ENCODE data around the gene EFNB2.

Gene EFNB2

DNA sequence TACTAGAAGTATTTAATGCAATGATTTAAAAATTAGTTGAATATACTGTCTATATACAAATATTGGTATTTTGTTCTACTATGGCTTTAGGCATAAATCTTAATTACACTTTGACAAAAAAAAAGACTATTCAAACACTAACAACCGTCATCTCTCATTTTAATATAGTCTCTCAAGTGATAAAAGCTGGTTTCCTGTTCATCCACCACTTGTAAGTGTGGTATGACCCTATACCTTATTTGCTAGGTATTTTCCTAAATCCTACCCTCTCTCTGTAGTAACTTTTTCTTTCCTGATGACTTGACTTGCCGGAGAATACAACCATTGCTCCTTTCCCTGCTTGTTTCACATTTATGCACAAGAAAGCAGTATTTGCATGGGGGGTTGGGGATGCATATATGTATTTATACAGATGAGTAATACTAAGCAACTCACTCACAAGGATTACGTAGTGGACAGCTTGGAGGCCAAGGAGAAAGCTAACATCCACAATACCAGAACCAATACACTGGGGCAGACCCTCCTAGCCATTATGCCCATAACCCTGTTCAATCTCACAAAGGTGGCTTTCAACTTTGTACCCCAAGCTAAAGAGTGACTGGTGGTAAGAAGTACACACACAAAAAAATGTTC is 12.7 kb upstream of the EFNB2 start:
- DNase-seq = no peak

- DNase-seq = no peak
These were observed 6.4 kb upstream of the EFNB2 start for GRCh38 chr13:106541826-106542225.

DNA sequence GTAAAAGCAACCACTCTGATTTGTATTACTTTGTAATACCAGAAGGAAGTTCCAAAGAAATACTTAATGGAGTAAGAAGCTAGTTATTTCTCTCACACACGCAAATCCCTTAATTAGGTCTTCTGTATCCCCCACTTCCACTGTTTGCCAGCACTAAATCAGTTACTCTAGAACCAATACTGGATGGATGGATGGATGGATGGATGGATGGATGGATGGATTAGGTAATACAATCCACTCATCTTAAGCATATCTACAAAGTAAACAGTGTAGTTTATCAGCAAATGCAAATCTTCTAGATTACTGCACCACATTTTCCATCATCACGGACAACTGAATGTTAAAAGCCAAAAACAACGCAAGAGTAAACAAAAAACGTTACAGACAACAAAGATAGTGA is 5.2 kb upstream of the EFNB2 start:
- DNase-seq = no peak

- DNase-seq = no peak
These were observed 2.1 kb upstream of the EFNB2 start for GRCh38 chr13:106537521-106537920.

GRCh38 chr13:106536244-106537034 is 977 bp upstream of the EFNB2 start:
- DNase-seq = peak; percentile 74 to 87 (median 82)

DNA sequence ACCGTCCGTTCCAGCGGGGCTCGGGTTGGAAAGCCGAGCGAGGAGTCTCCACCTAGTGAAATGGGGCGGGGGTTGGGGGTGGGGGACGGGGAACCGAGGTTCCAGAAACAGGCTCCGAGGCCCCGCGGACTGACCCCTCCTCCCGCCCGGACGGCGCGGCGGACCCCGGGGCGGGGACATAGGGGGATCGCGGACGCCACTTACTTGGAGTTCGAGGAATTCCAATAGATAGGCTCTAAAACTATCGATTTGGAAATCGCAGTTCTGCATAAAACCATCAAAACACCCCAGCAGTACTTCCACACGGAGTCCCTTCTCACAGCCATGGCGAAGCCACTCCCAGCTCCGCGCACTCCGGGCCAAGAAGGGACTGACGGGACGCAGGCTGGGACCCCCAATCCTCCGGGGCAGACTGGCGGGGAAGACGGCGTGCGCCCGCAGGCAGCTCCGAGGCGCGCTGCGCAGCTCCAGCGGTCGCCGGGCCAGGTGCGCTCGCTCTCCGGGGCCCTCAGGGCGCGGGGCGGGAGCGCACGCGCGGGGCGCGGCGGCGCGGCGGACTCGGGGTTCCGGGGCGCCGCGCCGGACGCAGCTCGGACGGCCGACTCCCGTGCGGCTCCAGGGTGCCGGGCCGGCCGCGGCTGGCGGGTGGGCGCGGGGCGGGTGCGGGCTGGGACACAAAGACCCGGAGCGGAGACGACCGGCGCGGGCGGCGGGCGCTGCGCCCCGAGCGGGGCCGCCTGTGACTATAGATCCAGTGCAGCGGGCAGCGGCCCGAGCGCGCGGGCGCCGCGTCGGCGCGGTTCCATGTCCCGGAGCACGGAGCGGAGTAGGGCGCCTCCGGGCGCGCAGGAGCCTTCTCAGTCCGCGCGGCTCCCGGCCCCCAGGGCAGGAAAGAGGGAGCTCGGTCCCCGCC is 567 bp downstream of the EFNB2 start:
- peak in 1 of 4 experiments; percentile 1 for DNase-seq

DNA sequence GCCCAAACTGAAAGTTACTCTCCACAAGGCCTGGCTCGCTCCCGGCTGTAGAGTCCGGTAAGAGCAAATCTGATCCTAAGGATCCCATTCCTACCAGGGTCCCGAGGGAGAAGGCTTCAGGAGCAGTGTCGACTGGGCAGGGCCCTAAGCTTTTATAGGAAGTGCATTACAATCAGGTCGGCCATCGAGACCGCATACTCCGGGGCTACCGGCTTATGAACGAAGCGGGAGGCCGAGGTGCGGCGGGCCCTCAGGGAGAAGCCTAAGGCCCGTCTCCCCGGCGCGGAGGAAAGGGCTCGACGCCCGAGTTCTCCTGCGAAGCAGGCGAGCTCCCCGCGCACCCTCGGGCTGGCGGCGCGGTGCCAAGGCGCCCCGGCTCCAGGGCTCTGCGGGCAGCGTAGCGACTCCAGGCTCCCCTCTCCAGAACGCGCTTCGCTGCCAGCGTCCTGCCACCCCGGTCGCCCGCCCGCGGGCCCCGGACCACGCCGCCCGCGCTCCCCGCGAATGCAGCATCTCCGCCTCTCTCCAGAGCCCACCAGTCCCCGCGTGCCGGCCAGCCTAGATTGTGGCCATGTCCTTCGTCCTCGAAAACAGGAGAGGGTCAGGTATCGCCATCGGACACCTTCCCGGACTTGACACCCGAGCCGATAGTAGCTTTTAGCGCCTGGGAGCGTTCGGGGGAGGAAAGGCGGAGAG is 1.4 kb downstream of the EFNB2 start:
- no peak for DNase-seq

GRCh38 chr13:106533101-106533942 is 2.1 kb downstream of the EFNB2 start:
- no peak for DNase-seq

DNA sequence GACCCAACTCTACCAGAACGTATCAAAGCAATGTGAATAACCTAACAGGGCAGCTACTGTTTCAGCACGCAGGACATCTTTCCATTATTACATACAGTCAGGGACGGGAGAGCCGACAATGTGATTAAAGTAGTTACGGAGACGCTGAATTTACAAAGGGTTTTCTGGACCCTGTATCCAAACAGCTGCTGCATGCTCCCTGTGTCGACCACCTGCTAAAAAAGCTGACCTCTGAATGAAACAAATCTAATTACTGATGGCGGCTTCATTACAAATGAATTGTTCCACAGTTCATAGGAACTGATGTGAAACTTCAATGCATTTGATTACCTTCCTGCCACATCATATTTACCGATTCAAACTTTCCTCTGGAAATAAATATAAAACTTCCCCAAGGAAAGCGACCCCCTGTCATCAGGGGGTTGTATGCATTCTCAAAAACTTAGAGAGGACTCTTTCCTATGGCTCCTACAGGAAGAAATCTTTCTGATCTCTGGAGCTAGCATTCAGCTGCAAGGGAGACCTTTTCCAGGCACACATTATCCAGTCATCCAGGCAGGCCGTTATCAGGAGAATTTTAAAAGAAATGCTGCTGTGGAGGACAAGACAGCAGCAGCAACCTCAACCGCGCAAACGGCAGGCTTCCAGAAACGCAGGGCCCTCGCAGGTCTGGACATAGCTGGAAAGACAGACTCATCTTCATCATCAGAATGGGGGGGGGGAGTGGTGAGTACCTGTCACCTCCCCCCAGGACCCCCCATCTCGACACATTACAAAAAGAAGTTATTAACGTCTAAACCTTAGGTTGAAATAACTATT is 3.1 kb downstream of the EFNB2 start:
- DNase-seq = no peak

DNA sequence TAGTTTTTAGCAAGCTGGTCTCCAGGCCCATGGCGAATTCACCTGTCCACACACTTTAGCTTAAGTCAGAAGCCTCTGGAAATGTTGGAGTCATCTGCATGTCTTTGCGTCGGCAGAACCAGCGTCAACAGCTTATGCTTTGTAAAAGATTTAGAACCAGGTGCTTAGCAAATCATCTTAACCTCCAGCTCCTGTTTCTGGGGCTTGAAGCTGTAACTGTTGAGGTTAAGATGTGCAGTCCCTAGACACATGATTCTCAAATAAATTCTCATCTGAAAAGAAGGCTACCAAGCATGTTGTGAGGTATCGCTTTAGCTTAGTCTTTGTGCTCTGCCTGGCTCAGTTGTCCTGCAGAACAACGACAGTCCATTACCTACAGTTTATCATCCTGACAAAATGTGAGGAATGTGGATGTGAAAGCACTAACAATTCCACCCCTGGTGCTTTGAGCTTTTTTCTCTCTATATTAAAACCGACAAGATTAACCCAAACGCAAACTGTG is 4.4 kb downstream of the EFNB2 start:
- no peak for DNase-seq

DNA sequence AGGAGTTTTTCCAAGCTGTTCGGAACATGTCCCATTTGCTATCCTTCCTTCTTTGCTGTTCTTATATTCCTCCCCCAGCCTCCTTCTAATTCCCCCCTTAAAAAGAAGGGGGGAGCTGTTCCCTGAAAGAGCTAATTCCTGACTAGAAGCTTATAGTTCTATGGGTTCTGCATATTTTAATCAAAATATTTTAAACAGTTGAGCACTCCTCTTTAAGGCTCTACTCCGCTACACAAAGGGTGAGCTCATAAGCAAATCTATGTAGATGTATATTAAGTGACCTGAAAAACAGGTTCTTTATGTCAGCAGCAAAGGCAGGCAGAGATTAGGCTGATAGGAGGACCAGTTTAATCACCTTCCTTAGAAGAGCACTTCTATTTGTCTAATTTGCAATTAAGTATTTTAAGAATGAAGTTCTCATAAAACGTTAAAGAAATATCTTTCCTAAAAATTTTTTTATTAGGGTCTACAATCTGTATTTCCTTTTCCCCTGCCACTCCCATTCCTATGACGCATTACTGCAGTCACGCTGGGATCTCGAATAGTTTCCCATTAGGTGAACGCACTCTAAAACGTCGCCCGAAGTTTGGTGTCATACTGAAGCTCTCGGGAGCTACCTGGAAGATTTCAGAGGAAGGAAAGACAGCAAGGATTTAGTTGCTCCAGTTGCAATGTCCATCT is 5.2 kb downstream of the EFNB2 start:
- no peak for DNase-seq

DNA sequence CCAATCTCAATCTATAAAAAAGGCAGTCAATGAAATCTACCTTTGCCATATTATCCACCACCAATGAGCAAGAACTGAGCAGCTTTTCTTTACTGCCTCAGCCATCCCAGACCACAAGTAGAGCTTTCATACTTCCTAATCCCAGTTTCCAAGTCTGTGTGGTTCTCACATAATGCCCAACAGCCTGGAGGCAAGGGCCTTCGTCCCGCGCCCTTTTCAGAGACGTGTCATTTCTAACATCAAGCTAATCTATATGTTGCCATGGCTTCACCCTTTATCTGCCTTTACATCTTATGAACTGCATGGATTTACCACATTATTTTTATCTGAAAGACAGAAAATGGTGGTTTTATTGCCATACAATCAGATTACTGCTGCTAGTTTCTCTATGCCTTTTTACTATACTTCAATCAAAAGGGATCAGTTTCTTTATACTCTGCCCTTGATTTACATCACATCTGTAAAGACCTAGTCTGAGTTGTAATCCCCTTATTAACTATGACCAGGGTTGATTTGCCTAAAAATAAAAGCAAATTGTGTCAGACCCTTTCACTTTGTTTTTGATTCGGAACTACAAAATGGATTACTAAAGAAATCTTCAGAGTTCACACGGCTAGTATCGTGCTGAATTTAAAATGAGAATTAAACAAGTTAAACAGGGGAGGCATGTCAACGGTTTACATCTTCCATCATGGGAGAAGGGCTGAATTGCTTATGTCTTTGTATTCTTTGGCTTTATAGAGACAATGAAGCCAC is 5.9 kb downstream of the EFNB2 start:
- DNase-seq = no peak

- DNase-seq = no peak
These were observed 6.6 kb downstream of the EFNB2 start for GRCh38 chr13:106528718-106529414.

- DNase-seq = no peak
These were observed 7.6 kb downstream of the EFNB2 start for GRCh38 chr13:106527826-106528225.

DNA sequence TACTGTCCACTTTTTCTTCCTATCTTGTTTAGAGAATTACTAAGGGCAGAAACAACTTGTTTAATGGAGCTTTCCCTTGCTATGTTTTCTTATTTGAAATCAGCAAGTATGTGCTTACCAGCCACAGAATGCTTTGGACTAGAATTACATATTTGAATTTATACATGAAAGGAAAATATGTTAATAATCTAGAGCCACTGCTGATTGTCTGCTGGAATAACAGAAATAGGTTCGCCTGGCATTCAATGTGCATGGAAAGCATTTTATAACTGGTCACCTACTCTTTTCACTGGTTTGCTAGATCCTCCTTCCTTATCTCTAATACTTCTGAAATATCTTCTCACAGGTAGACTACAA is 8.0 kb downstream of the EFNB2 start:
- DNase-seq = no peak

DNA sequence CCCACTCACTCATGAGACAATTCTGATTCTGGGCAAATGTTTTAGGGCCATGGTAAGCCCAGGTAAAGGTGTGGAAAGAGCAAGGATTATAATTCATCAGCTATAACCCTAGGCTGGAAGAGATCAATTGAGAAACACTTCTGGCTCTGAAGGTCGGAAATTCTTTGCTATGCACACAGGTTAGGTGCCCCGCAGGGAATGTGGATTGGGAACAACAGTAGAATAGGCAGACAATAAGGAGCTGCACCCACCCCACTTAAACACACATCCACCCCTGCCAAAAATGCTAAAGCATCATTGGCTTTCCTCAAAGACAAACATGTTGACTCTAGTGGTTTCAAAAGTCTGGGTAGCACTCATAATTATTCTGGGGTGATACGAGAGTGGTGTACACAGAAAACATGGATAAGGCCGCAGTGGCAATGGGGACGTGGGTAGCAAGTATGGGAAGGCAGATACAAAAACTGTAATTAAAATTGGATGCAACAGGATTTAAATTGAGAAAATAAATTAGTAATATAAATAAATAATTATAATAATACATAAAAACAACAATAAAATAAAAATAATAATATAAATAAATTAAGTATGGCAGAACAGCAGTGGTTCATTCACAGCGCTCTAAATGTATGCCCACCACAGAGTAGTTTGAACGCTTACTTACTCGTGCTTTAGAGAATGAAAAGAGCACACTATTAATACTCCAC is 8.6 kb downstream of the EFNB2 start:
- DNase-seq = no peak

DNA sequence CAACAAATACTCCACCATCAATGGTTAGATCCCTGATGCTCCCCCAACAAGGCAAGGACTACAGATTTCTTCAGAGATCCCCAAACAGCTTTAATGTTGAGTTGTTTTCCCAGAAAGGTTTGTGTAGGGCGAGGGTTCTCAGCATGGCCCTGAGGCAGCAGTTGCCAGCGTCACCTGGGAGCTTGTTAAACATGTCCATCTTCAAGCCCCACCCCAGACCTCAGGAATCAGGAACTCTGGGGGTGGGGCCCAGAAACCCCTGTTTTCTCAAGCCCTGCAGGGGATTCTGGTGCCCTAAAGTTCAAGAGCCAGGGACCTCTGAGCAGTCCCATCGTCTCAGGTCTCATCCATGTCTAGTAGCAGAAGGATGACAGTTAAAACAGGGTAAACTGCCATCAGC is 9.6 kb downstream of the EFNB2 start:
- DNase-seq = no peak

DNA sequence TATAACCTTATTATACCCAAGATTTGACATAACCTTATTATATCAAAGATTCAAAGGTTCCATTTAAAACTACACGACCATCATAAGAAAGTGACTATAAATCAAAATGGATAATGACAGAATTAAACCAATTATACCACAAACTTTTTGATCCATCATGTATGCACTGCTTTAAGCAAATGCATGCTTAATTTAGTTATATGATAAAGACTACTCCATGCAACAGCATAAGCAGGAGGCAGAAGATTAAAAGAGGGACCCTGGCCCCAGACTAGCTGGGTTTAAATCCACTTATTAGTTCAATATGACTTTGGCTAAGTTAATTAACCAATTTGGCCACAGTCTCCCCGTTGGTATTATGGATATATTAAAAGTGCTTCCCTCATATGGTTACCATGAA is 11.4 kb downstream of the EFNB2 start:
- no peak for DNase-seq

Measured in activated CD4-positive, CD25-positive, alpha-beta regulatory T cell (primary cell).